Measurements from ENCODE around the gene IRF3. TPM values are rescaled to one million over a fixed set of nuclear protein-coding genes. Genes with fewer than 3 reads are reported as not detected.

The IRF3 gene
- total and polyA plus RNA-seq, 2 donors (not counting 1 experiment from before 2014, with no cell fraction given) = 233 to 262 TPM

GRCh38 chr19:49667473-49667872 is 1.8 kb upstream of the IRF3 start:
- 100% methylated on average over 1 of the region's 2 CpGs for WGBS (ENCODE audit: insufficient coverage)
- no peak for ATAC-seq (ENCODE audit: low read depth)
- H3K4me1 Mint-ChIP-seq = peaks cover 45% of the 10 kb centered on the region
- Histone ChIP-seq H3K4me3 (ENCODE audit: control extremely low read depth in 1 of 5, extremely low read depth in 1 of 5, insufficient read depth in 1 of 5, low read depth in 2 of 5, low read length in 4 of 5) (no peak overlapping the region), H3K9ac (ENCODE audit: low read length) (no peak overlapping the region), H3K9me3 (ENCODE audit: control extremely low read depth in 1 of 3, control insufficient read depth in 2 of 3, insufficient read depth in 1 of 3, low read length in 2 of 3) (no peaks in the 10 kb centered on the region), H3K36me3 (replicated peaks in 1 of 2; ENCODE audit: control extremely low read depth in 1 of 2, control insufficient read depth in 1 of 2, extremely low read depth in 1 of 2, insufficient read depth in 2 of 2, low read length in 1 of 2) (peaks cover 3 to 6% of the 10 kb centered on the region in 2 experiments), H3K79me2 (ENCODE audit: control insufficient read depth, insufficient read depth, low read length) (peaks cover 29% of the 10 kb centered on the region), H3K27ac (ENCODE audit: low read length in 2 of 2) (no peak overlapping the region), H2AFZ (ENCODE audit: insufficient read depth, low read depth, low read length, poor library complexity, severe bottlenecking) (no peak overlapping the region), H3K4me1 (ENCODE audit: control insufficient read depth in 2 of 2, insufficient read depth in 2 of 2, low read length in 2 of 2) (peaks cover 22 to 39% of the 10 kb centered on the region in 2 donors), H3K4me2 (replicated peaks; ENCODE audit: low read depth, low read length, poor library complexity, severe bottlenecking) (no peak overlapping the region), H3K27me3 (replicated peaks in 1 of 4; ENCODE audit: control extremely low read depth in 1 of 4, control insufficient read depth in 3 of 4, insufficient read depth in 4 of 4, low read length in 3 of 4) (no peaks in the 10 kb centered on the region), H4K20me1 (ENCODE audit: control insufficient read depth, insufficient read depth, low read length, poor library complexity, severe bottlenecking) (peaks cover 25% of the 10 kb centered on the region)
- TF ChIP-seq EZH2 (IDR thresholded peaks at IDR 0.05; ENCODE audit: borderline replicate concordance, insufficient read depth, low read depth, low read length, poor library complexity, severe bottlenecking) (no peak), CTCF (IDR thresholded peaks at IDR 0.05) (no peak)
- DNase-seq = no peak
- ChIA-PET POLR2A (no interaction called here), CTCF (interaction anchor here (0.6 to 2.1 kb wide), 3 partner anchors 9 to 13 kb away, joined by 3 to 6 read pairs (median 3); no protein-coding TSS in a partner anchor)
- H3K27me3 Mint-ChIP-seq = no peaks in the 10 kb centered on the region
- no peaks in the 10 kb centered on the region for H3K9me3 Mint-ChIP-seq (ENCODE audit: insufficient read depth)
- peak overlapping the region; percentile 95 for H3K4me3 Mint-ChIP-seq
- intact Hi-C loops (cut with micrococcal nuclease) = no loop called here
- peak overlapping the region; percentile 50 for H3K27ac Mint-ChIP-seq

- TF ChIP-seq CTCF (IDR thresholded peaks at IDR 0.05) = no peak
- no peak for TF ChIP-seq EZH2 (IDR thresholded peaks at IDR 0.05; ENCODE audit: borderline replicate concordance, insufficient read depth, low read depth, low read length, poor library complexity, severe bottlenecking)
Observed at GRCh38 chr19:49666120-49666444, 425 bp upstream of the IRF3 start.

More at GRCh38 chr19:49666120-49666444, 425 bp upstream of the IRF3 start:
- Histone ChIP-seq H4K20me1 (ENCODE audit: control insufficient read depth, insufficient read depth, low read length, poor library complexity, severe bottlenecking) (peaks cover 39% of the 10 kb centered on the region), H3K9me3 (ENCODE audit: control extremely low read depth in 1 of 3, control insufficient read depth in 2 of 3, insufficient read depth in 1 of 3, low read length in 2 of 3) (no peaks in the 10 kb centered on the region), H3K36me3 (replicated peaks in 1 of 2; ENCODE audit: control extremely low read depth in 1 of 2, control insufficient read depth in 1 of 2, extremely low read depth in 1 of 2, insufficient read depth in 2 of 2, low read length in 1 of 2) (peaks cover 3 to 19% of the 10 kb centered on the region in 2 experiments), H3K4me2 (replicated peaks; ENCODE audit: low read depth, low read length, poor library complexity, severe bottlenecking) (peak overlapping the region; percentile 98), H3K27me3 (replicated peaks in 1 of 4; ENCODE audit: control extremely low read depth in 1 of 4, control insufficient read depth in 3 of 4, insufficient read depth in 4 of 4, low read length in 3 of 4) (no peaks in the 10 kb centered on the region), H3K27ac (ENCODE audit: low read length in 2 of 2) (peak overlapping the region; percentile 62 to 73), H3K4me1 (ENCODE audit: control insufficient read depth in 2 of 2, insufficient read depth in 2 of 2, low read length in 2 of 2) (peaks cover 16 to 30% of the 10 kb centered on the region in 2 donors), H3K79me2 (ENCODE audit: control insufficient read depth, insufficient read depth, low read length) (peaks cover 41% of the 10 kb centered on the region), H3K9ac (ENCODE audit: low read length) (peak overlapping the region; percentile 88), H3K4me3 (ENCODE audit: control extremely low read depth in 1 of 5, extremely low read depth in 1 of 5, insufficient read depth in 1 of 5, low read depth in 2 of 5, low read length in 4 of 5) (peak overlapping the region; percentile 71 to 99 (median 78)), H2AFZ (ENCODE audit: insufficient read depth, low read depth, low read length, poor library complexity, severe bottlenecking) (peak overlapping the region; percentile 95)
- intact Hi-C loops (cut with micrococcal nuclease) = no loop called here
- ChIA-PET CTCF (interaction anchor here (0.7 to 1.2 kb wide), 6 partner anchors 9 to 120 kb away, joined by 3 to 5 read pairs (median 3); partner anchors contain the start of genes PRMT1 and RRAS), POLR2A (interaction anchor here (1.1 to 2.6 kb wide), 3 partner anchors 15 to 76 kb away, joined by 3 to 12 read pairs (median 8); partner anchors contain the start of genes PRR12 and RRAS)
- ATAC-seq (ENCODE audit: low read depth) (no peak), DNase-seq (no peak)
- H3K27me3 Mint-ChIP-seq = no peaks in the 10 kb centered on the region
- H3K4me1 Mint-ChIP-seq = peaks cover 37% of the 10 kb centered on the region
- H3K27ac Mint-ChIP-seq = peak overlapping the region; percentile 94
- H3K9me3 Mint-ChIP-seq (ENCODE audit: insufficient read depth) = no peaks in the 10 kb centered on the region
- 0% methylated on average over 9 of the region's 9 CpGs for WGBS (ENCODE audit: insufficient coverage)
- H3K4me3 Mint-ChIP-seq = peak overlapping the region; percentile 95
